Measurements from ENCODE around the gene NPPC. TPM values are rescaled to one million over a fixed set of nuclear protein-coding genes. Genes with fewer than 3 reads are reported as not detected.

Gene NPPC
- polyA plus RNA-seq, 1 of the 3 experiments (the other 2 are of a cell fraction) = not detected

DNA sequence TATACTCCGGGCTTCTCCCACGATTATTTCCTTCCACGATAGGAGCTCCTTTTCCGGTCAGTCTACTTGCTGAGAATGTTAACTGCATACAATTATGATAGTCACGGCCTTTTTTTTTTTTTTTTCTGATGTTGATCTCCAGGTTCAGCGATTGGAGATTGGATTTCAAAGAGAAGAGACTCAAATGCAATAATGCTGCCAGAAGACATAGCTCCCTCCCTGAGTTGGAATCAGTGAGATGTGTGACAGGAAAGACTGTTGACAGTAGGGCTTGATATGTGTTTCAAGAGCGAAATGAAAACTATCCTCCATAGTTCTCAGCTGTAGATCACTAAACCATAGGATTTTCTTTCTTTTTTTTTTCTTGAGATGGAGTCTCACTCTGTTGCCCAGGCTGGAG lies 47.0 kb downstream of the NPPC start:
- Histone ChIP-seq H3K9me3 (no peaks in the 10 kb centered on the region), H4K20me1 (ENCODE audit: insufficient read depth) (no peaks in the 10 kb centered on the region), H3K4me1 (ENCODE audit: control insufficient read depth in 1 of 2, insufficient read depth in 2 of 2, low read depth in 1 of 2, low read length in 1 of 2) (peaks cover 4% of the 10 kb centered on the region in 2 experiments; a peak in 2 of 4 replicates), H3K36me3 (replicated peaks in 1 of 2; ENCODE audit: control insufficient read depth in 1 of 2, insufficient read depth in 2 of 2, low read length in 1 of 2) (no peaks in the 10 kb centered on the region), H3F3A (replicated peaks; ENCODE audit: insufficient read depth) (peaks cover 3% of the 10 kb centered on the region), H3K9me2 (no peaks in the 10 kb centered on the region), H3K9ac (no peak overlapping the region), H3K4me2 (no peak overlapping the region), H3K27me3 (ENCODE audit: insufficient read depth) (peaks cover 11% of the 10 kb centered on the region; the same call in 1 of the 2 replicates), H2AFZ (ENCODE audit: low read depth) (no peak overlapping the region), H3K79me2 (ENCODE audit: insufficient read depth) (no peaks in the 10 kb centered on the region), H3K27ac (ENCODE audit: low read depth in 2 of 2, low read length in 1 of 2) (no peak overlapping the region), H3K4me3 (ENCODE audit: low read depth in 2 of 2, low read length in 1 of 2) (no peak overlapping the region)
- 73% methylated on average over 7 of the region's 7 CpGs for WGBS (ENCODE audit: low lambda C conversion rate)
- ChIA-PET CTCF (no interaction called here), POLR2A (interaction anchor here (0.6 kb wide), 1 partner anchor 1310 kb away, joined by 3 read pairs; no protein-coding TSS in a partner anchor)
- no peak for DNase-seq
- no peak for TF ChIP-seq GATA2 (CRISPR knock-in tag; IDR thresholded peaks at IDR 0.05)
- TF ChIP-seq CHD2 (IDR thresholded peaks at IDR 0.05; ENCODE audit: low read length, partially characterized antibody) = no peak
- TF ChIP-seq MEF2A (IDR thresholded peaks at IDR 0.05; ENCODE audit: borderline replicate concordance, low read depth) = no peak
- no peak for TF ChIP-seq RAD21 (IDR thresholded peaks at IDR 0.05; ENCODE audit: low read length)

DNA sequence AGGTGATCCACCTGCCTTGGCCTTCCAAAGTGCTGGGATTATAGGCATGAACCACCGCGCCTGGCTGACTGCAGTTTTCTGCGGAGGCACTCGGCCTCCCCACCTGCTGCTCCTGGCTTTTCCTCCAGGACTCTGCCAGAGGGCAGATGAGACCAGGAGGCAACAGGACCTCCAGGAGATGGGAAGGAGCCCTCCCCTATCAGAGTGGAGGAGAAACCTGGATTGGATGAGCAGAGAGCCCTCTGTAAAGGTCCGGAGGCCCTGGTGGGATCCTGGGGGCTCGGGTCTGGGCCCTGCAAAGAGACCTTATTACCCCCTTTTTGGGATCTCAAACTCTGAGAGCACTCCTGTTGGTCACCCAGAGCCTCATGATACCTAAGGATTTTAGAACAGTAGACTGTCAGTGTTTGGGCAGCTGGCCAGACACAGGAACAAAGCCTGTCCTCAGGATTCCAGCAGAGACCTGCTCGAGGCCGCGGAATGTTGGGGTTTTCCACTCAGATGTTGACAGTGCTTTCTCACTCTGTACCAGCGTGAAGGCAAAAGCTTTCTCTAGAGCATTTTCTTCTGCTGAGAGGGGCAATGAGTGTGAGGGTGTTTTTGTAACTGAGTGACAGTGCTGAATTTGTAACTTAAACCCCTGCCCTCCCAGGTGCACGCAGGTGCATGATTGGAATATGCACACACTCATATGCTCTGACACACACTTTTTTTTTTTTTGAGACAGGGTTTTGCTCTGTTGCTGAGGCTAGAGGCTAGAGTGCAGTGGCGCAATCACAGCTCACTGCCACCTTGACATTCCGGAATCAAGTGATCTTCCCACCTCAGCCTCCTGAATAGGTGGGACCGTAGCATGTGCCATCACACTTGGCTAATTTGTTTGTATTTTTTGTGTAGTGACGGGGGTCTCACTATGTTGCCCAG lies 48.4 kb downstream of the NPPC start:
- Histone ChIP-seq H3F3A (replicated peaks; ENCODE audit: insufficient read depth) (no peaks in the 10 kb centered on the region), H3K79me2 (ENCODE audit: insufficient read depth) (no peaks in the 10 kb centered on the region), H3K27ac (ENCODE audit: low read depth in 2 of 2, low read length in 1 of 2) (no peak overlapping the region), H3K9ac (no peak overlapping the region), H3K9me2 (no peaks in the 10 kb centered on the region), H4K20me1 (ENCODE audit: insufficient read depth) (no peaks in the 10 kb centered on the region), H3K4me2 (no peak overlapping the region), H3K36me3 (replicated peaks in 1 of 2; ENCODE audit: control insufficient read depth in 1 of 2, insufficient read depth in 2 of 2, low read length in 1 of 2) (no peaks in the 10 kb centered on the region), H3K27me3 (ENCODE audit: insufficient read depth) (peaks cover 4% of the 10 kb centered on the region; the same call in 1 of the 2 replicates), H3K4me1 (ENCODE audit: control insufficient read depth in 1 of 2, insufficient read depth in 2 of 2, low read depth in 1 of 2, low read length in 1 of 2) (peaks cover 0 to under 1% of the 10 kb centered on the region in 2 experiments; a peak in 1 of 4 replicates), H3K9me3 (no peaks in the 10 kb centered on the region), H2AFZ (ENCODE audit: low read depth) (no peak overlapping the region), H3K4me3 (ENCODE audit: low read depth in 2 of 2, low read length in 1 of 2) (no peak overlapping the region)
- no peak for DNase-seq
- 83% methylated on average over 14 of the region's 15 CpGs for WGBS (ENCODE audit: low lambda C conversion rate)
- TF ChIP-seq TAF1 (IDR thresholded peaks at IDR 0.05; ENCODE audit: borderline replicate concordance, low read depth, low read length) (no peak), RFX5 (IDR thresholded peaks at IDR 0.05; ENCODE audit: low read length) (no peak), EZH2phosphoT487 (IDR thresholded peaks at IDR 0.05; ENCODE audit: borderline replicate concordance, low read depth) (no peak), RXRA (IDR thresholded peaks at IDR 0.05; ENCODE audit: borderline replicate concordance, low read depth) (no peak), FOXM1 (IDR thresholded peaks at IDR 0.05; ENCODE audit: low read depth) (no peak), NFIC (IDR thresholded peaks at IDR 0.05; ENCODE audit: borderline replicate concordance) (no peak), ELF1 (IDR thresholded peaks at IDR 0.05) (no peak), RAD21 (IDR thresholded peaks at IDR 0.05; ENCODE audit: low read length) (no peak), POLR2AphosphoS5 (IDR thresholded peaks at IDR 0.05; ENCODE audit: low read depth, low read length) (no peak), FOSL2 (IDR thresholded peaks at IDR 0.05; ENCODE audit: borderline replicate concordance, low read depth) (no peak), RCOR1 (IDR thresholded peaks at IDR 0.05; ENCODE audit: low read length) (no peak), CHD2 (IDR thresholded peaks at IDR 0.05; ENCODE audit: low read length, partially characterized antibody) (no peak), MEF2A (IDR thresholded peaks at IDR 0.05; ENCODE audit: borderline replicate concordance, low read depth) (no peak), JUND (IDR thresholded peaks at IDR 0.05) (no peak)
- TF ChIP-seq, protein P1, sequence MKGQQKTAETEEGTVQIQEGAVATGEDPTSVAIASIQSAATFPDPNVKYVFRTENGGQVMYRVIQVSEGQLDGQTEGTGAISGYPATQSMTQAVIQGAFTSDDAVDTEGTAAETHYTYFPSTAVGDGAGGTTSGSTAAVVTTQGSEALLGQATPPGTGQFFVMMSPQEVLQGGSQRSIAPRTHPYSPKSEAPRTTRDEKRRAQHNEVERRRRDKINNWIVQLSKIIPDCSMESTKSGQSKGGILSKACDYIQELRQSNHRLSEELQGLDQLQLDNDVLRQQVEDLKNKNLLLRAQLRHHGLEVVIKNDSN (IDR thresholded peaks at IDR 0.05; ENCODE audit: borderline replicate concordance, low read depth) = no peak
- TF ChIP-seq, protein P2, sequence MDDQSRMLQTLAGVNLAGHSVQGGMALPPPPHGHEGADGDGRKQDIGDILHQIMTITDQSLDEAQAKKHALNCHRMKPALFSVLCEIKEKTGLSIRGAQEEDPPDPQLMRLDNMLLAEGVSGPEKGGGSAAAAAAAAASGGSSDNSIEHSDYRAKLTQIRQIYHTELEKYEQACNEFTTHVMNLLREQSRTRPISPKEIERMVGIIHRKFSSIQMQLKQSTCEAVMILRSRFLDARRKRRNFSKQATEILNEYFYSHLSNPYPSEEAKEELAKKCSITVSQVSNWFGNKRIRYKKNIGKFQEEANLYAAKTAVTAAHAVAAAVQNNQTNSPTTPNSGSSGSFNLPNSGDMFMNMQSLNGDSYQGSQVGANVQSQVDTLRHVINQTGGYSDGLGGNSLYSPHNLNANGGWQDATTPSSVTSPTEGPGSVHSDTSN (IDR thresholded peaks at IDR 0.05) = no peak
- TF ChIP-seq, protein P3, sequence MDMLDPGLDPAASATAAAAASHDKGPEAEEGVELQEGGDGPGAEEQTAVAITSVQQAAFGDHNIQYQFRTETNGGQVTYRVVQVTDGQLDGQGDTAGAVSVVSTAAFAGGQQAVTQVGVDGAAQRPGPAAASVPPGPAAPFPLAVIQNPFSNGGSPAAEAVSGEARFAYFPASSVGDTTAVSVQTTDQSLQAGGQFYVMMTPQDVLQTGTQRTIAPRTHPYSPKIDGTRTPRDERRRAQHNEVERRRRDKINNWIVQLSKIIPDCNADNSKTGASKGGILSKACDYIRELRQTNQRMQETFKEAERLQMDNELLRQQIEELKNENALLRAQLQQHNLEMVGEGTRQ (IDR thresholded peaks at IDR 0.05; ENCODE audit: borderline replicate concordance, low read depth, low read length) = no peak
- TF ChIP-seq, protein P4, sequence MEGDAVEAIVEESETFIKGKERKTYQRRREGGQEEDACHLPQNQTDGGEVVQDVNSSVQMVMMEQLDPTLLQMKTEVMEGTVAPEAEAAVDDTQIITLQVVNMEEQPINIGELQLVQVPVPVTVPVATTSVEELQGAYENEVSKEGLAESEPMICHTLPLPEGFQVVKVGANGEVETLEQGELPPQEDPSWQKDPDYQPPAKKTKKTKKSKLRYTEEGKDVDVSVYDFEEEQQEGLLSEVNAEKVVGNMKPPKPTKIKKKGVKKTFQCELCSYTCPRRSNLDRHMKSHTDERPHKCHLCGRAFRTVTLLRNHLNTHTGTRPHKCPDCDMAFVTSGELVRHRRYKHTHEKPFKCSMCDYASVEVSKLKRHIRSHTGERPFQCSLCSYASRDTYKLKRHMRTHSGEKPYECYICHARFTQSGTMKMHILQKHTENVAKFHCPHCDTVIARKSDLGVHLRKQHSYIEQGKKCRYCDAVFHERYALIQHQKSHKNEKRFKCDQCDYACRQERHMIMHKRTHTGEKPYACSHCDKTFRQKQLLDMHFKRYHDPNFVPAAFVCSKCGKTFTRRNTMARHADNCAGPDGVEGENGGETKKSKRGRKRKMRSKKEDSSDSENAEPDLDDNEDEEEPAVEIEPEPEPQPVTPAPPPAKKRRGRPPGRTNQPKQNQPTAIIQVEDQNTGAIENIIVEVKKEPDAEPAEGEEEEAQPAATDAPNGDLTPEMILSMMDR (IDR thresholded peaks at IDR 0.05) = no peak
- TF ChIP-seq, protein P5, sequence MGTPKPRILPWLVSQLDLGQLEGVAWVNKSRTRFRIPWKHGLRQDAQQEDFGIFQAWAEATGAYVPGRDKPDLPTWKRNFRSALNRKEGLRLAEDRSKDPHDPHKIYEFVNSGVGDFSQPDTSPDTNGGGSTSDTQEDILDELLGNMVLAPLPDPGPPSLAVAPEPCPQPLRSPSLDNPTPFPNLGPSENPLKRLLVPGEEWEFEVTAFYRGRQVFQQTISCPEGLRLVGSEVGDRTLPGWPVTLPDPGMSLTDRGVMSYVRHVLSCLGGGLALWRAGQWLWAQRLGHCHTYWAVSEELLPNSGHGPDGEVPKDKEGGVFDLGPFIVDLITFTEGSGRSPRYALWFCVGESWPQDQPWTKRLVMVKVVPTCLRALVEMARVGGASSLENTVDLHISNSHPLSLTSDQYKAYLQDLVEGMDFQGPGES (IDR thresholded peaks at IDR 0.05; ENCODE audit: low read depth, low read length) = no peak
- POLR2A ChIA-PET = no interaction called here
- CTCF ChIA-PET = no interaction called here
